AG04449 (cell line): Measurements from ENCODE around the gene RAD51B.

Source experiments
- CTCF ChIA-PET: fragments of 350-600 bp; formaldehyde crosslinking; extraction: SDS; loops from one replicate; lab custom pipeline; 2021; ENCODE audit warnings: antibody characterized with exemption; lab: Yijun Ruan, JAX
- POLR2A ChIA-PET: fragments of 400-600, 350-600 bp; formaldehyde crosslinking; extraction: SDS; loops from one replicate; lab custom pipeline; 2020; ENCODE audit warnings: antibody characterized with exemption, inconsistent platforms; lab: Yijun Ruan, JAX
- DNase-seq: peaks from one replicate; pipeline ENCODE4 v3.0.0-alpha.2; 2010; ENCODE audit warnings: low read depth, low spot score
- H3K4me3 ChIP-seq: 2 replicates; pipeline ENCODE4 v1.5.1; 2011; ENCODE audit warnings: low read depth, mild to moderate bottlenecking, control low read depth, low read length
- CTCF ChIP-seq: IDR thresholded peaks from one replicate; pipeline ENCODE4 v1.5.1; 2011; ENCODE audit warnings: mild to moderate bottlenecking, moderate library complexity, low read length, control low read depth, inconsistent platforms; ENCODE audit not compliant: insufficient read depth; ENCODE audit errors: missing control alignments

RAD51B gene

DNA sequence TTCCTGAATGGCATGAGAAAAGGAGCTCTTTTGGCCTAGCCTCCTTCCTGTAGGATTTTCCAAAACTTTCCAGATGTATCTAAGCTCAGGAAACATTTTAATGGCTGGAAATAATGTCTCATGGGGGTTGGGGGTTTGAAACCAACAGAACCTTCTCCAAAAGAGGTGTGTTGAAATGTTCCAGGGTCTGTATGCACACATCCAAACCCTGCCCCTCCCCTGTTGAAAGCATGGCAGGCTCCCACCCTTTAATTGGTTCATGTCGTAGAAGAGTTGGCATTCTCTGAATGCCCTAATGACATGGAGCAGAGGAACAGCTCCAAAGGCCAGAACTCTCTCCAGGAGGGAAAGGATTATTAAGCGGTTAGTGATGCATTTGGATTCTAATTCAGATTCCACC lies 620.1 kb downstream of the RAD51B start:
- H3K4me3 ChIP-seq: no peak overlapping the region
- no peak for TF ChIP-seq CTCF
- DNase-seq: no peak
- POLR2A ChIA-PET: no interaction called here
- CTCF ChIA-PET: no interaction called here

- no peak for TF ChIP-seq CTCF
- no peak overlapping the region for H3K4me3 ChIP-seq
- ChIA-PET POLR2A (no interaction called here), CTCF (no interaction called here)
- no peak for DNase-seq
Measured at GRCh38 chr14:68440820-68441219, 621.2 kb downstream of the RAD51B start.

DNA sequence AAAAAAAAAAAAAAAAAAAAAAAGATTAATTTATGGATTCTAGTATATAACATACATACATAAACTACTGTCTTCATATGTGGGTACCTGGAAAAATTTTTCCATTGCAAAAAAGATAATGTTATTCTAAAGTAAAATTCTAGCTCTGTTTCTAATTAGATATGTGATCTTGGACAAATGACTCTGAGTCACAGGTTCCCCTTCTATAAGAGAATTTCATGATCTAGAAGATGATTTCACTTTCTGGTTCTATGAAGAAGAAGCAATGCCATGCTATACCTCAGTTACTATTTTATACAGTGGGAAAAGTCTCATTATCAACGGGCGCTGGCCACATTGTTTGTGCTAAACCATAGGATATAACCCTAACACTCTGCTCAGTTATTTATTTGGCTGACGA lies 622.0 kb downstream of the RAD51B start:
- TF ChIP-seq CTCF: no peak
- no peak for DNase-seq

DNA sequence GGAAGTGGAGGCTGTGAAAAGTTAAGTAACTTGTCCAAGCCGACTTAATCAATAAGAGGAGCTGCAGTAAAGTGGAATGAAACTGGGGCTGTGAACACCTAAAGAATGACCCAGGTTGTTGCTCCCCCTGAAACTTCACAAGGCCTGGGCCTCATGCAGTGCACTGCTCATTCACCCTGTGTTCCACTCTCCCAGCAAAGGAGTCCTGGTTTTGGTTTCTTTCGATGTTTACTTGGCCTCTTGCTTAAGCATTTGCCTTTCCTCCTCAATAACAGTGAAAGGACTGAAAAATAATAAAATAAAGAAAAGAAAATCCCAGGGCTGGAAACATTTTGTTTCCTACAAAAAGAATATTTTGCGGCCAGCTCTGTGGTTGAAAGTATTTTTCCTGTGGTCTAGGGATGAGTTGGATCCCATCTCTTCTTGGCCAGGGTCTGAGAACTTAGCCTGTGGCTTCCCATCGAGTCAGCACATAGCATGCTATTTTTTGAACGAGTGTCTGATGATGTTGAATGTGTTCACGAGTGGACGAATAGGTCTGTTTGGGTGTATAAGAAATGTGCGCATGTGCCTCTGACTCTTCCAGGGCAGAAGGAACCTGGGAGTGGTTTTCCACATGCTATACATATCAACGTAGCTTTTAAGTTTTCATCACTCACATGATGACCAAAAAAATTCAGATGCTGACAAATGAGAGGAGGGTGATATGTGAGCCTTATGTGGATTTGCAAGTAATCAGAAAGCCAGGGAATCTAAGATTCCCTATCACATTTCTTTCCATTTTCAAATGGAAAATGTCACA lies 623.5 kb downstream of the RAD51B start:
- DNase-seq: peak; percentile 51
- ChIA-PET POLR2A (no interaction called here), CTCF (interaction anchor here (0.9 to 2.0 kb wide), 6 partner anchors 9 to 346 kb away, joined by 3 to 9 read pairs (median 5); no protein-coding TSS in a partner anchor)

More for the DNA sequence above, 622.0 kb downstream of the RAD51B start:
- ChIA-PET POLR2A (interaction anchor here (1.1 kb wide), 1 partner anchor 314 kb away, joined by 4 read pairs; no protein-coding TSS in a partner anchor), CTCF (interaction anchor here (1.5 kb wide), 1 partner anchor 28 kb away, joined by 6 read pairs; no protein-coding TSS in a partner anchor)
- no peak overlapping the region for H3K4me3 ChIP-seq

GRCh38 chr14:68444449-68445168 lies 625.0 kb downstream of the RAD51B start:
- CTCF ChIA-PET: interaction anchor here (0.7 to 2.0 kb wide), 5 partner anchors 27 to 376 kb away, joined by 3 to 9 read pairs (median 3); no protein-coding TSS in a partner anchor
- POLR2A ChIA-PET: no interaction called here
- H3K4me3 ChIP-seq: no peak overlapping the region
- TF ChIP-seq CTCF: no peak
- no peak for DNase-seq

More for the DNA sequence above, 623.5 kb downstream of the RAD51B start:
- TF ChIP-seq CTCF: no peak
- H3K4me3 ChIP-seq: no peak overlapping the region
